HG03439 (cell line): Measurements from ENCODE around the gene CRELD1.

Experiments used
- ATAC-seq: cut with Tn5 transposase; IDR thresholded peaks from one replicate; pipeline ENCODE4 v1.9.1; 2021; ENCODE audit warnings: mild to moderate bottlenecking, moderate library complexity; ENCODE audit not compliant: unreplicated experiment

Gene CRELD1

GRCh38 chr3:9951962-9952805 lies 18.6 kb downstream of the CRELD1 start, which contains the start of gene PRRT3:
TSS of gene PRRT3 (minus strand) at chr3:9952408. CDS start at chr3:9950115, 2,293 bp downstream.
- ATAC-seq: peak; percentile 71

GRCh38 chr3:9955067-9955502 lies 21.5 kb downstream of the CRELD1 start:
- no peak for ATAC-seq

GRCh38 chr3:9955611-9956352 lies 22.1 kb downstream of the CRELD1 start:
- no peak for ATAC-seq

- no peak for ATAC-seq
Observed at GRCh38 chr3:9957214-9957613, 23.6 kb downstream of the CRELD1 start.

- no peak for ATAC-seq
Observed at GRCh38 chr3:9965200-9965875, 31.7 kb downstream of the CRELD1 start.

GRCh38 chr3:9966841-9967240 lies 33.2 kb downstream of the CRELD1 start:
- no peak for ATAC-seq

GRCh38 chr3:9969632-9970019 lies 36.0 kb downstream of the CRELD1 start:
- no peak for ATAC-seq

GRCh38 chr3:9970020-9970652 lies 36.5 kb downstream of the CRELD1 start:
- no peak for ATAC-seq

- no peak for ATAC-seq
Observed at GRCh38 chr3:9976721-9977709, 43.4 kb downstream of the CRELD1 start.

- ATAC-seq: no peak
Observed at GRCh38 chr3:9978710-9979305, 45.2 kb downstream of the CRELD1 start.

GRCh38 chr3:9980251-9980650 lies 46.6 kb downstream of the CRELD1 start:
- no peak for ATAC-seq

GRCh38 chr3:9986230-9986725 lies 52.6 kb downstream of the CRELD1 start:
- ATAC-seq: peak; percentile 31

GRCh38 chr3:9994086-9994844 lies 60.6 kb downstream of the CRELD1 start:
- no peak for ATAC-seq
